Measurements from ENCODE around the gene DDX49.

GRCh38 chr19:18895824-18896341 is 23.6 kb upstream of the DDX49 start, which contains the start of gene CERS1:
- TF ChIP-seq CTCF (conservative IDR thresholded peaks at IDR 0.05) (no peak), ZFX (IDR thresholded peaks at IDR 0.05) (no peak)

Data from C4-2B (cell line).